GM19395 (cell line): ENCODE data around the gene BTN3A1.
"Not testable (repeated sequence)": the region's sequence is repeated elsewhere in the genome, so short reads cannot be mapped to it uniquely, and the experiment has no call there.

Source experiments
- ATAC-seq: cut with Tn5 transposase; IDR thresholded peaks from one replicate; pipeline ENCODE4 v1.9.1; 2021; ENCODE audit warnings: mild to moderate bottlenecking, moderate library complexity; ENCODE audit not compliant: unreplicated experiment

The BTN3A1 gene

GRCh38 chr6:26401987-26402658 is at the start of gene BTN3A1:
TSS of gene BTN3A1 (plus strand) at chr6:26402275. CDS start at chr6:26405564, 3,289 bp downstream.
- ATAC-seq = peak; percentile 93

GRCh38 chr6:26352315-26352714 is 49.8 kb upstream of the BTN3A1 start:
- ATAC-seq = no peak

- ATAC-seq = no peak
Measured at GRCh38 chr6:26354162-26354561, 47.9 kb upstream of the BTN3A1 start.

- no peak for ATAC-seq
Measured at GRCh38 chr6:26355366-26355765, 46.7 kb upstream of the BTN3A1 start.

GRCh38 chr6:26357543-26357942 is 44.5 kb upstream of the BTN3A1 start:
- not testable (repeated sequence) for ATAC-seq

- peak; percentile 67 for ATAC-seq
Measured at GRCh38 chr6:26358511-26358981, 43.5 kb upstream of the BTN3A1 start.

- no peak for ATAC-seq
Measured at GRCh38 chr6:26359765-26360164, 42.3 kb upstream of the BTN3A1 start.

GRCh38 chr6:26360451-26361416 is 41.3 kb upstream of the BTN3A1 start:
- no peak for ATAC-seq

GRCh38 chr6:26361544-26361943 is 40.5 kb upstream of the BTN3A1 start:
- no peak for ATAC-seq

GRCh38 chr6:26362093-26362835 is 39.8 kb upstream of the BTN3A1 start:
- no peak for ATAC-seq

- ATAC-seq = no peak
Measured at GRCh38 chr6:26362836-26363220, 39.2 kb upstream of the BTN3A1 start.

- no peak for ATAC-seq
Measured at GRCh38 chr6:26363882-26364701, 38.0 kb upstream of the BTN3A1 start.

GRCh38 chr6:26365633-26365995 is 36.5 kb upstream of the BTN3A1 start:
- no peak for ATAC-seq

- ATAC-seq = no peak
Measured at GRCh38 chr6:26366504-26366903, 35.6 kb upstream of the BTN3A1 start.

- no peak for ATAC-seq
Measured at GRCh38 chr6:26367114-26367513, 35.0 kb upstream of the BTN3A1 start.

- not testable (repeated sequence) for ATAC-seq
Measured at GRCh38 chr6:26371813-26372212, 30.3 kb upstream of the BTN3A1 start.

GRCh38 chr6:26372308-26373144 is 29.5 kb upstream of the BTN3A1 start:
- ATAC-seq = no peak

- ATAC-seq = no peak
Measured at GRCh38 chr6:26375270-26375669, 26.8 kb upstream of the BTN3A1 start.

- ATAC-seq = no peak
Measured at GRCh38 chr6:26377719-26378118, 24.4 kb upstream of the BTN3A1 start.
